B cell (primary cell): ENCODE results near the gene PLBD2. TPM values are rescaled to one million over a fixed set of nuclear protein-coding genes. Genes with fewer than 3 reads are reported as not detected.

ENCODE experiments used
- ATAC-seq: fragments of 200-7000 bp; cut with Tn5 transposase; one replicate; pipeline ENCODE4 v1.10.0; 2021; ENCODE audit warnings: low read depth, mild to moderate bottlenecking, moderate number of reproducible peaks, moderate library complexity
- CTCF ChIA-PET: fragments of 350-600 bp; sonication (Branson Sonifier 250); formaldehyde crosslinking; loops from one replicate; lab custom pipeline; 2021; ENCODE audit warnings: antibody characterized with exemption, inconsistent platforms; lab: Charles Lee
- POLR2A ChIA-PET: fragments of 350-600 bp; sonication (Branson Sonifier 250); formaldehyde crosslinking; loops from one replicate; lab custom pipeline; 2021; ENCODE audit warnings: antibody characterized with exemption; lab: Charles Lee
- DNase-seq: peaks from one replicate; pipeline ENCODE4 v3.0.0; 2013
- H2AFZ ChIP-seq: 2 replicates; pipeline ENCODE4 v1.6.1; 2012; ENCODE audit warnings: mild to moderate bottlenecking, low read depth, low read length; ENCODE audit not compliant: insufficient read depth, poor library complexity, severe bottlenecking
- H3K27ac ChIP-seq, 2 donors: 1 replicate in 1 of 2; 2 replicates in 1 of 2; pipeline ENCODE4 v1.5.1; 2012 to 2013; ENCODE audit warnings: low read length in 2 of 2, mild to moderate bottlenecking in 2 of 2, moderate library complexity in 1 of 2
- H3K27me3 ChIP-seq, 4 experiments: fragments of 200-600 bp in 1 of 4; sonication (generic) in 1 of 4; replicated peaks in 1 of 4; 1 replicate in 2 of 4; 2 replicates in 2 of 4; pipeline versions ENCODE4 v1.6.1 to v1.7.0; 2013 to 2016; ENCODE audit warnings: low read length in 3 of 4, mild to moderate bottlenecking in 2 of 4, mixed read lengths in 1 of 4, moderate library complexity in 1 of 4; ENCODE audit not compliant: insufficient read depth in 4 of 4, control insufficient read depth in 3 of 4; ENCODE audit errors: control extremely low read depth in 1 of 4
- H3K36me3 ChIP-seq, 2 experiments: replicated peaks in 1 of 2; 1 replicate in 1 of 2; 2 replicates in 1 of 2; pipeline versions ENCODE4 v1.6.1 to v1.7.1; 2013; ENCODE audit warnings: low read length in 1 of 2; ENCODE audit not compliant: insufficient read depth in 2 of 2, control insufficient read depth in 1 of 2; ENCODE audit errors: control extremely low read depth in 1 of 2, extremely low read depth in 1 of 2
- H3K4me1 ChIP-seq, 2 donors: fragments of 200-600 bp in 1 of 2; sonication (generic) in 1 of 2; 1 replicate in 1 of 2; 2 replicates in 1 of 2; pipeline versions ENCODE4 v1.5.1 to v1.6.1; 2013 to 2017; ENCODE audit warnings: low read length in 2 of 2; ENCODE audit not compliant: control insufficient read depth in 2 of 2, insufficient read depth in 2 of 2
- H3K4me2 ChIP-seq: replicated peaks from 2 replicates; pipeline ENCODE3; 2012; ENCODE audit warnings: mild to moderate bottlenecking, low read depth, low read length; ENCODE audit not compliant: poor library complexity, severe bottlenecking
- H3K4me3 ChIP-seq, 5 experiments: fragments of 200-600 bp in 1 of 5; sonication (generic) in 1 of 5; 1 replicate in 3 of 5; 2 replicates in 2 of 5; pipeline versions ENCODE4 v1.5.1 to v1.7.0; 2011 to 2016; ENCODE audit warnings: low read length in 4 of 5, mild to moderate bottlenecking in 4 of 5, low read depth in 2 of 5, control low read depth in 1 of 5, moderate library complexity in 1 of 5; ENCODE audit not compliant: insufficient read depth in 1 of 5; ENCODE audit errors: control extremely low read depth in 1 of 5, extremely low read depth in 1 of 5
- H3K79me2 ChIP-seq: fragments of 200-600 bp; sonication (generic); one replicate; pipeline ENCODE4 v1.6.0; 2016; ENCODE audit warnings: low read length; ENCODE audit not compliant: control insufficient read depth, insufficient read depth
- H3K9ac ChIP-seq: fragments of 200-600 bp; sonication (generic); 2 replicates; pipeline ENCODE4 v1.6.1; 2017; ENCODE audit warnings: mild to moderate bottlenecking, low read length, moderate library complexity
- H3K9me3 ChIP-seq, 3 donors: one replicate each; pipeline versions ENCODE4 v1.6.1 to v1.7.1; 2013; ENCODE audit warnings: low read length in 2 of 3; ENCODE audit not compliant: control insufficient read depth in 2 of 3, insufficient read depth in 1 of 3; ENCODE audit errors: control extremely low read depth in 1 of 3
- H4K20me1 ChIP-seq: 2 replicates; pipeline ENCODE4 v1.6.0; 2012; ENCODE audit warnings: mild to moderate bottlenecking, low read length; ENCODE audit not compliant: insufficient read depth, control insufficient read depth, poor library complexity, severe bottlenecking
- H3K27ac Mint-ChIP-seq: one replicate; pipeline ENCODE4 v1.8.0; 2021; ENCODE audit warnings: mixed read lengths
- H3K27me3 Mint-ChIP-seq: one replicate; pipeline ENCODE4 v1.8.0; 2021; ENCODE audit warnings: mixed read lengths
- H3K4me1 Mint-ChIP-seq: one replicate; pipeline ENCODE4 v1.8.0; 2021; ENCODE audit warnings: mixed read lengths
- H3K4me3 Mint-ChIP-seq: one replicate; pipeline ENCODE4 v1.8.0; 2021; ENCODE audit warnings: mixed read lengths
- H3K9me3 Mint-ChIP-seq: one replicate; pipeline ENCODE4 v1.8.0; 2022; ENCODE audit warnings: mixed read lengths; ENCODE audit not compliant: insufficient read depth
- CTCF ChIP-seq: fragments of 200-600 bp; IDR thresholded peaks from one replicate; pipeline ENCODE4 v1.8.0; 2022; ENCODE audit warnings: antibody characterized with exemption, mild to moderate bottlenecking
- EZH2 ChIP-seq: IDR thresholded peaks from 2 replicates; pipeline ENCODE4 v1.6.1; 2012; ENCODE audit warnings: borderline replicate concordance, low read depth, mild to moderate bottlenecking, moderate library complexity, low read length; ENCODE audit not compliant: insufficient read depth, poor library complexity, severe bottlenecking
- WGBS: methylation state at CpG from one replicate; pipeline ENCODE4 v1.1.5; 2013; ENCODE audit warnings: missing lambda C conversion rate; ENCODE audit not compliant: insufficient coverage; 5-methylcytosine and 5-hydroxymethylcytosine counted together
- intact Hi-C: fragments of 100-400 bp; cut with micrococcal nuclease; formaldehyde crosslinking; loops from one replicate; pipeline ENCODE4 v1.10.0; 2022
- polyA plus RNA-seq: library from polyadenylated mRNA; depleted of rRNA; stranded (reverse); fragments of >200 nt; gene quantifications from 2 replicates; pipeline ENCODE4 v1.2.3, GENCODE V29; 2012
- total RNA-seq, 2 donors: library from RNA; stranded (reverse); fragments of 120-200 nt in 1 of 2; gene quantifications; 1 replicate in 1 of 2; 2 replicates in 1 of 2; pipeline versions ENCODE4 v1.2.3 to v1.2.4, GENCODE V29; 2013 to 2022

The PLBD2 gene
- total and polyA plus RNA-seq, 2 donors (not counting 1 experiment from before 2014, with no cell fraction given) = 2.9 to 11.6 TPM

GRCh38 chr12:113403435-113404415, 45.3 kb downstream of the PLBD2 start, which contains the start of gene SDS:
TSS of gene SDS (minus strand) at chr12:113403887. CDS start at chr12:113399708, 4,179 bp downstream.
- Histone ChIP-seq H3K9me3 (no peaks in the 10 kb centered on the region), H3K36me3 (no peaks in the 10 kb centered on the region), H3K4me3 (no peak within 1 kb of the TSS), H3K4me1 (no peaks in the 10 kb centered on the region), H3K27ac (no peak within 1 kb of the TSS), H3K27me3 (peaks cover 0 to 15% (median 1%) of the 10 kb centered on the region in 4 experiments), H2AFZ (no peak within 1 kb of the TSS), H3K9ac (no peak within 1 kb of the TSS), H3K79me2 (no peaks in the 10 kb centered on the region), H4K20me1 (no peaks in the 10 kb centered on the region), H3K4me2 (no peak within 1 kb of the TSS)
- Mint-ChIP-seq H3K9me3 (no peaks in the 10 kb centered on the region), H3K4me1 (no peaks in the 10 kb centered on the region), H3K27ac (no peak within 1 kb of the TSS), H3K27me3 (peaks cover 12% of the 10 kb centered on the region), H3K4me3 (no peak within 1 kb of the TSS)
- TF ChIP-seq CTCF (no peak), EZH2 (no peak)
- WGBS = 27% methylated on average over 11 of the region's 14 CpGs
- no peak for DNase-seq
- ATAC-seq = no peak
- CTCF ChIA-PET = interaction anchor here (1.5 kb wide), 1 partner anchor 10 kb away, joined by 3 read pairs; no protein-coding TSS in a partner anchor
- intact Hi-C loops = no loop called here
- POLR2A ChIA-PET = no interaction called here

GRCh38 chr12:113405694-113406093, 47.3 kb downstream of the PLBD2 start:
- peaks cover 0 to 12% (median 1%) of the 10 kb centered on the region in 4 experiments for H3K27me3 ChIP-seq
- Mint-ChIP-seq H3K9me3 (no peaks in the 10 kb centered on the region), H3K4me3 (no peak overlapping the region), H3K27me3 (peaks cover 21% of the 10 kb centered on the region), H3K4me1 (no peaks in the 10 kb centered on the region), H3K27ac (no peak overlapping the region)
- WGBS = no CpG with 5 or more reads among the region's 3 CpGs
- ChIA-PET CTCF (interaction anchor here (0.5 to 1.5 kb wide), 2 partner anchors 8 to 267 kb away, joined by 3 to 4 read pairs; no protein-coding TSS in a partner anchor), POLR2A (no interaction called here)
- no peaks in the 10 kb centered on the region for H4K20me1 ChIP-seq
- no peak overlapping the region for H3K4me2 ChIP-seq
- no peak for DNase-seq
- no peak overlapping the region for H2AFZ ChIP-seq
- H3K9ac ChIP-seq = no peak overlapping the region
- H3K4me1 ChIP-seq = no peaks in the 10 kb centered on the region
- H3K79me2 ChIP-seq = no peaks in the 10 kb centered on the region
- no peak overlapping the region for H3K4me3 ChIP-seq
- ATAC-seq = no peak
- H3K36me3 ChIP-seq = no peaks in the 10 kb centered on the region
- H3K27ac ChIP-seq = no peak overlapping the region
- H3K9me3 ChIP-seq = no peaks in the 10 kb centered on the region
- TF ChIP-seq CTCF = no peak
- TF ChIP-seq EZH2 = no peak
- intact Hi-C loops = no loop called here
